ENCODE data around the gene PSMD9.

GRCh38 chr12:121898287-121898686 is 9.7 kb downstream of the PSMD9 start:
- TF ChIP-seq POLR2A (IDR thresholded peaks at IDR 0.05): no peak
- TF ChIP-seq CTCF (IDR thresholded peaks at IDR 0.05): no peak
